Fibroblast of the aortic adventitia (primary cell): ENCODE measurements around the gene NARS2. TPM values are rescaled to one million over a fixed set of nuclear protein-coding genes. Genes with fewer than 3 reads are reported as not detected.
A peak's percentile ranks its signal among the peaks of the same experiment; 100 is the strongest.
"Not testable (repeated sequence)": the region's sequence is repeated elsewhere in the genome, so short reads cannot be mapped to it uniquely, and the experiment has no call there.

Experiments
- DNase-seq: peaks from one replicate; pipeline ENCODE4 v3.0.0-alpha.2; 2010; ENCODE audit warnings: low read depth
- H3K4me3 ChIP-seq: 2 replicates; pipeline ENCODE4 v1.5.1; 2011; ENCODE audit warnings: low read depth, mild to moderate bottlenecking, control low read depth, low read length, moderate library complexity
- CTCF ChIP-seq: IDR thresholded peaks from 2 replicates; pipeline ENCODE4 v1.5.1; 2011; ENCODE audit warnings: mild to moderate bottlenecking, low read length, control low read depth, inconsistent platforms; ENCODE audit not compliant: insufficient read depth
- total RNA-seq: library from RNA; depleted of rRNA; stranded (reverse); fragments of >200 nt; gene quantifications from 2 replicates; pipeline ENCODE4 v1.2.3, GENCODE V29; 2012; ENCODE audit warnings: low replicate concordance

NARS2 gene
- total RNA-seq, 1 donor, result 15.1 TPM

- no peak for DNase-seq
Observed at GRCh38 chr11:78465169-78465942, 109.3 kb downstream of the NARS2 start.

DNA sequence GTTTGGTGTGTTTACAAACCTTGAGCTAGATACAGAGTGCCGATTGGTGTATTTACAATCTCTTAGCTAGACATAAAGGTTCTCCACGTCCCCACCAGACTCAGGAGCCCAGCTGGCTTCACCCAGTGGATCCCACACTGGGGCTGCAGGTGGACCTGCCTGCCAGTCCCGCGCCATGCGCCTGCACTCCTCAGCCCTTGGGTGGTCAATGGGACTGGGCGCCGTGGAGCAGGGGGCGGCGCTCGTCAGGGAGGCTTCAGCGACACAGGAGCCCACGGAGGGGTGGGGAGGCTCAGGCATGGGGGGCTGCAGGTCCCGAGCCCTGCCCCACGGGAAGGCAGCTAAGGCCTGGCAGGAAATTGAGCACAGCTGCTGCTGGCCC is 109.9 kb downstream of the NARS2 start:
- H3K4me3 ChIP-seq, DNase-seq: not testable (repeated sequence)

More at GRCh38 chr11:78465169-78465942, 109.3 kb downstream of the NARS2 start:
- no peak for TF ChIP-seq CTCF
- no peak overlapping the region for H3K4me3 ChIP-seq

- peak; percentile 9 for DNase-seq
- H3K4me3 ChIP-seq, result no peak overlapping the region
- TF ChIP-seq CTCF, result no peak
Observed at GRCh38 chr11:78460471-78460870, 114.2 kb downstream of the NARS2 start.

- no peak overlapping the region for H3K4me3 ChIP-seq
- no peak for TF ChIP-seq CTCF
- no peak for DNase-seq
Observed at GRCh38 chr11:78459738-78460137, 114.9 kb downstream of the NARS2 start.

GRCh38 chr11:78457448-78457847 is 117.2 kb downstream of the NARS2 start:
- TF ChIP-seq CTCF, result no peak
- DNase-seq, result no peak
- no peak overlapping the region for H3K4me3 ChIP-seq

DNA sequence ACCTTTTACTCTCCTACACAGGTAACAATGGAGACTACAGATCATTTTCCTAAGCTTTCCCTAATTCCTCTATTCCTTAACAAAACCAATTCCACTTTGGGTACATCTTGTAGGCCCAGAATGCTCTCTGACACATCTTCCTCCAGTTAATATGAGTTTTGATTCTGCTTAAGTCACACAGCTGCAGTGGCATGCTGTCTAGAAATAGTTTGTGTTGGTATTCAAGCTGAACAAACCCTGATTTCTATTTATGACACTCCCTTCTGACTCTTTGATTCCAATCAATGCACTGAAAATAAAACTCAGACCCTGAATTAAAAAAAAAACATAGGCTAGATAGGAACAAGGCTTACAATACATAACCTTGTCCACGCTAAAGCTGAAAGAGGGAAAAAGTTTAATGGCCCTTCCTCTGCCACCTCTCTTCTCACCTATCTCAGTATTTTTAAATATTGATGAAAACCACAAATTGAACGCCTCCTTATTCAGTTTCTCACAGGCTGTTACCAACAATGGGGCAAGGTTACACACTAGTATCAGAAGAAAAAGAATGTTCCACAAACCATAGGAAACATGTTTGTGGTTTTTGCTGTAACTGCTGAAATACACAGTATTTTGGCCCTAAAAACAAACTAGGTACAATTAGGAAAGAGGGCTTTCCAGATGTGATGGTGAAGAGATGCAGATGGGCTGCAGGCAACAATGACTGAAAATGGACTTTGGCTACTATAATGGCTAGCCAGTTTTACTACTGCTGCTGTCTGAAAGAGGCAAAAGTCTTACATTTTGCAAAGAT is 121.3 kb downstream of the NARS2 start:
- H3K4me3 ChIP-seq, result no peak overlapping the region
- TF ChIP-seq CTCF, result no peak
- DNase-seq, result peak; percentile 1

DNA sequence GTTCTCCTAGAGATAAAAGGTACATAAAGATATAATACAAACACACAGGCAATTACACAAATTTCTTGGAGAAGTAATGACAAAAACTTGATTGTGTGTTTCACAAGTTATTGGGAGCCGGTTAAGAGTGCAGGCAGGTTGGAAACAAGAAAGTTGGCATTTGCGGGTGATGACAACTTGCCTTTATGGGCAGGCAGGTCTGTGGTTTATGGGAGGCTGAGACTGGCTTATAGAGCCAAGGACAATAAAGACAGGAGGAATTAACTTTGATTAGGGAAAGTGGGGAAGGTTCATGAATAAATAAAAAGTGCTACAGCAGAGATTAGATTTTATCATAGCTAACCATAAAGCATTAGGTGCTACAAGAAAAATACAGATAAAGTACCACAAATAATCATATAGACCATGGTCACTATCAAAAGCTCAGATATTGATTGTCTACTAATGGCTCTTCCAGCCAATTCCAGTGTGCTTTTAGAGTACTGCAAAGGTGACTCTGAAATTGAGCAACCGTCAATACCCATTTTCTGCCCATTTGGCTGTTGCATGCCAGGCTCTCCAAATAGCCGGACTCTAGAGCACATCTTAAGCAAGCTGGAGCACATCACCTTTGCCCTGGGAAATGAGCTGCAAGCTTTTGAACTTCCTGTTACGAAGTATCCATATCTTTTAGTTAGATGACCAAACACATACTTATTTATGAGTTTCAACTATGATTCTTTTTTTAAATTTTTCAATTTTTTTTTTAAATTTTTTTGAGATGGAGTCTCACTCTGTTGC is 123.1 kb downstream of the NARS2 start:
- no peak for TF ChIP-seq CTCF
- H3K4me3 ChIP-seq, result no peak overlapping the region
- no peak for DNase-seq
